ENCODE data around the gene ZDHHC9. TPM values are rescaled to one million over a fixed set of nuclear protein-coding genes. Genes with fewer than 3 reads are reported as not detected.

The ZDHHC9 gene
- total RNA-seq, 1 experiment from 2014 or later: 15.5 TPM

DNA sequence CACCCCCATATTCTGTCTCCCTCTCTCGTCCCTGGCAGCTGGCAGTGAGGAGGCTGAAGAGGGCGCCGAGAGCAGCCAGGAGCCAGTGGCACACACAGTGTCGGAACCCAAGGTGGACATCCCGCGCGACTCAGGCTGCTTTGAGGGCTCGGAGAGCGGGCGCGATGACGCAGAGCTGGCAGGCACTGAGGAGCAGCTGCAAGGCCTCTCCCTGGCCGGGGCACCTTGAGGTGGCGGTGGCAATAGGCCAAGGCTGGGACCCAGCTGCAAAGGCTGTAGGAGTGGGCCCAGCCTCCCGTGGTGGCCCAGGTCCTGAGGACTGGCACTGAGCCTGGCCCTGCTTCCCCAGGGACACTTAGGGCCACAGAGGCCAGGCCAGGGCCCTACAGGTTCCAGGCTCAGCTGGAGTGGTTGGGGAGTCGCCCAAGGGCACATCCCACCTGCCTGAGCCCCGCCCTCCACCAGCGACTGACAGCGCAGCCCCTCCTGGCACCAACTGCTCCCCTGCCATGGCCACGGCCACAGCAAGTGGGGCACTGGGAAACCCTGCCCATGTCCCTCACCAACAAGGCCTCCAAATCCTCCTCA is 50.0 kb downstream of the ZDHHC9 start:
- Histone ChIP-seq H3K4me3 (no peak overlapping the region), H3K36me3 (no peaks in the 10 kb centered on the region), H3K27me3 (no peaks in the 10 kb centered on the region), H3K9me3 (no peaks in the 10 kb centered on the region)
- DNase-seq: no peak

DNA sequence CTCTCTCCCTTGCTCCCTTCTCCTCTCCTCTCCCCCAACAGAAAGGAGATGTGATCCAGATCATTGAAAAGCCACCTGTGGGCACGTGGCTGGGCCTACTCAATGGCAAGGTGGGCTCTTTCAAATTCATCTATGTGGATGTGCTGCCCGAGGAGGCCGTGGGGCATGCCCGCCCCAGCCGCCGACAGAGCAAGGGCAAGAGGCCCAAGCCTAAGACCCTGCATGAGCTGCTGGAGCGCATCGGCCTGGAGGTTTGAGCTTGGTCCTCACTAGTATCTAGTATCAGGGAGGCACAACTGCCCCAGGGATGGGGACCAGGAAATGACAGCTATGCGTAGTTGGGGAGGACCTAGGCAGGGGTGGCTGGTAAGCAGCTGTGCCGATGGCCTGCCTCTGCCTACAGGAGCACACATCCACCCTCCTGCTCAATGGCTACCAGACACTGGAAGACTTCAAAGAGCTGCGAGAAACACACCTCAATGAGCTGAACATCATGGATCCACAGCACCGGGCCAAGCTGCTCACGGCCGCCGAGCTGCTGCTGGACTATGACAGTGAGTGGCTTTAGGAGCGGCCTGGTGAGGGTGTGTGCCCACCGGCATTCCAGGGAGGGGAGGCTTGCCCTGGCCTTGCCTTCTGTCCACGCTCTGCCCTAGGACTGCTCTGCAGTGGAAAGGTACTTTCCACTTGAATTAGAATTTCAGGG is 50.9 kb downstream of the ZDHHC9 start:
- Histone ChIP-seq H3K27me3 (no peaks in the 10 kb centered on the region), H3K9me3 (no peaks in the 10 kb centered on the region), H3K4me3 (no peak overlapping the region), H3K36me3 (no peaks in the 10 kb centered on the region)
- DNase-seq: no peak

DNA sequence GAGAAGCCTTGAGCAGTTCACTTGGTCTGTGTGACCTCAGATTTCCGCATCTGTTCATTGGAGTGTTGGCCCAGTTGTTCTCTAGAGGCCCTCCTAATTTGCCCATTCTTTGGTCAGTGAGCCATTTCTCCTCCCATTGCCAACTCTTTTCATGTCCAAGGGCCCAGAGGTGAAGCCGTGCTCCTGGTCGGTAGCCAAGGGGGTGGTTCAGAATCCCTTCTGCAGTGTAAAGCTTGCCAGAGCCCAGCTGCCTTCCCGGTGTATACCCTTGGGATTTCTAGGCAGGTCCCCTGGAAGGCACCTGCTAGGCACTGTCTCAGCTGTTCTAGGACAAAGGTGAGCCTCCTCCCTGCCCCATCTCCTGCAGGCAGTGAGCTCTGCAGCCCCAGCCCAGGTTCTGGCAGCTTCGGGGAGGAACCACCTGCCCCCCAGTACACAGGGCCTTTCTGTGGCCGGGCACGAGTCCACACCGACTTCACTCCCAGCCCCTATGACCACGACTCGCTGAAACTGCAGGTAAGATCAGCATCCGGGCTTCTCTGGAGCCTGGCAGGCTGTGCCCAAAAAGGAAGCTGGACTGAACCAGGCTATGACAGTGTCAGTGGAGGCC is 51.6 kb downstream of the ZDHHC9 start:
- no peak for DNase-seq
- Histone ChIP-seq H3K9me3 (no peaks in the 10 kb centered on the region), H3K4me3 (no peak overlapping the region), H3K36me3 (no peaks in the 10 kb centered on the region), H3K27me3 (no peaks in the 10 kb centered on the region)

DNA sequence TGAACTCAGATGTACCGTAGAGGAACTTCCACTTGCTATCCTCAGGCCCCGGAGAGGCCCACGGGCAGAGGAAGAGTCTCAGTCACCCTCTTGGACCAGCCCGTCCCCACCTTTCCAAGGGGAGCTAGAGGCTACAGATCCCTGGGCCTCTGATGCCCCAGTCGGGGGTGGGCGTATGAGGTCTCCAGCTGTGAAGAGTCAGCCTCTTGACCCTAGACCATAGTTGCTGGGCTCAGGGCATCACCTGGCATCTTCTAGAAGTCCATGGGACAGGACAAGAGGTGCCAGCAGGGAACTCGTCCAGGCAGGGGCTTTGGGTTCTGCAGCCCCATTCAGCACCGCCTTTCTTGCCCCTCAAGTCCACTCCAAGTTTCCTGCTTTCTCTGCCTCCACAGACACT is 52.4 kb downstream of the ZDHHC9 start:
- no peak for DNase-seq
- no peaks in the 10 kb centered on the region for H3K27me3 ChIP-seq
- no peaks in the 10 kb centered on the region for H3K9me3 ChIP-seq
- no peak overlapping the region for H3K4me3 ChIP-seq
- no peaks in the 10 kb centered on the region for H3K36me3 ChIP-seq

DNA sequence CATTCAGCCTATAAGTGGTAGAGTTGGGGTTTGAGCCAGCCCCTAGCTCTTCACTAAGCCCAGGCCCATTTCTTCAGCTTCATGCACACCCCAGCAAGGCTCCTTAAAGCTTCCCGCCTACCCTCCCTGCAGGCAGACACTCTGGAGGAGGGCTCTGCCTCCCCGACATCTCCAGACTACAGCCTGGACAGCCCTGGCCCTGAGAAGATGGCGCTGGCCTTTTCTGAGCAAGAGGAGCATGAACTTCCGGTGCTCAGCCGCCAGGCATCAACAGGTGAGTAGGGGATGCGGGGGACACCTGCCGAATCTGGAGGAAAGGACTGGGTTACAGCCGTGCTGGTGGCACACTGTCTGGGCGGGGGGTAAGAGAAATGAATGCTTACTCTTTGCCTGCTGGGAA is 52.9 kb downstream of the ZDHHC9 start:
- H3K9me3 ChIP-seq: no peaks in the 10 kb centered on the region
- H3K4me3 ChIP-seq: no peak overlapping the region
- no peaks in the 10 kb centered on the region for H3K36me3 ChIP-seq
- no peaks in the 10 kb centered on the region for H3K27me3 ChIP-seq
- no peak for DNase-seq

DNA sequence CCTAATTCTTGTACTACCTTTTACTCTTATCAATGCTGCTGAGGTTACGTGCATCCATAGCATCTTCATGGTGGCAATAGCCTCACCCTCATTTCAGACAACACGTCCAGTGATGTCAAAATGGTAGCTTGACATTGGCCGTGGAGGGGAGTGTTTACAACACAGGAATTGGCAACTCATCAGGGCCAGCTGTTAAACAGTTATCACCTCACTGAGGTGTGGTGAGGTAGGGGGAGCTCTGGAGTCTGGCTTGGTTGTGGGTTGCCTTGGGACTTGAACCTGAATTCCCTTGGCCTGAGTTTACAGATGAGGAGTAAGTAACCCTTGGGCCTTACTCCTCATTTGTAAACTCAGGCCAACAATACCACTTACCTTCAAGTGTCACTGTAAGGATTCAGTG is 53.5 kb downstream of the ZDHHC9 start:
- DNase-seq: no peak
- no peaks in the 10 kb centered on the region for H3K36me3 ChIP-seq
- no peak overlapping the region for H3K4me3 ChIP-seq
- no peaks in the 10 kb centered on the region for H3K9me3 ChIP-seq
- H3K27me3 ChIP-seq: no peaks in the 10 kb centered on the region

DNA sequence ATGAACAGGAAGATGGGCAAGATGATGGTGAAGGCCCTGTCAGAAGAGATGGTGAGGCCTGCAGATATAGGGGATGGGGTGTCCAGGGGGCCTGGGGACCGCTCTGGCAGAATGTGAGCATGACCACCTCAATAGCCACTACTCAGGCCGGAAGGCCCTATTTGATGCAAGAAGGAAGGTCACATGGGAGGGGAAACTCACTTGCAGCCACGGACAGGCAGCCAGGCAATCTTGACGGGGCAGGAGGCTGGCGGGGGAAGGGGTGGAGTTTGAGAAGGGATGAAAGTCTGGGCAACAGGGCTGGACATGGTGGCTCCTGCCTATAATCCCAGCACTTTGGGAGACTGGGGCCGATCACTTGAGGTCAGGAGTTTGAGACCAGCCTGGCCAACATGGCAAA is 55.2 kb downstream of the ZDHHC9 start:
- H3K4me3 ChIP-seq: no peak overlapping the region

DNA sequence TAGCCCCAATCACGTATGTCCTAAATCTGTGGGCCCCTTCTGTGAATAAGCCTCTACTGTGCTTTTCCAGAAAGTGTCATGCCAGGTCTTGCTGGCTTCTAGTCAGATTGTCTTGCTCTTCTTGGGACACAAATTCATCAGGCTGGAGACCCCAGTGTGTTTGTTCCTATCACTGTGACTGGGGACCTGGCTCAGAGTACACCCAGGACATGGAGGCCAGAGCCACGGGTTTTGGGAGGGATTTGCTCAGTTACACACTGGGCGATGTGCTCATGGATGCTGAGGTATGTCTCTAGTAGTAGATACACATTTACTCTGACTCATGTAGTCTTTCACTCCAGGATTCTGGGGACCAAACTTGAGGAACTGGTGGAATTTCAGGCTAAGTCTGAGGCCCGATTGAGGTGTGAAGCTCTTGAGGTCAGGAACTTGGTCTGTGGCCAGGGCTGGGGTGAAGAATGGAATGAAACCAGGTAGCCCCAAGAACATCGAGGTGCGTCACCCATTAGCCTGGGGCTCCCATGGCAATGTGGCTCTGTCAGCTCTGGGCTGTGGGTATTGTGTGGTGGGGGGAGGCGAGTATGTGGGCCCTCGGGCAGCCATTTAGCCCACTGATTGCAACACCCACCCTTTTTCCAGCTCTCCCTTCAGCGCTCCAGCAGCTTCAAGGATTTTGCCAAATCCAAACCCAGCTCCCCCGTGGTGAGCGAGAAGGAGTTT is 56.2 kb downstream of the ZDHHC9 start:
- Histone ChIP-seq H3K36me3 (no peaks in the 10 kb centered on the region), H3K27me3 (no peaks in the 10 kb centered on the region), H3K9me3 (no peaks in the 10 kb centered on the region), H3K4me3 (no peak overlapping the region)
- no peak for DNase-seq

More for the DNA sequence above, 55.2 kb downstream of the ZDHHC9 start:
- Histone ChIP-seq H3K36me3 (no peaks in the 10 kb centered on the region), H3K27me3 (no peaks in the 10 kb centered on the region), H3K9me3 (no peaks in the 10 kb centered on the region)
- DNase-seq: no peak

DNA sequence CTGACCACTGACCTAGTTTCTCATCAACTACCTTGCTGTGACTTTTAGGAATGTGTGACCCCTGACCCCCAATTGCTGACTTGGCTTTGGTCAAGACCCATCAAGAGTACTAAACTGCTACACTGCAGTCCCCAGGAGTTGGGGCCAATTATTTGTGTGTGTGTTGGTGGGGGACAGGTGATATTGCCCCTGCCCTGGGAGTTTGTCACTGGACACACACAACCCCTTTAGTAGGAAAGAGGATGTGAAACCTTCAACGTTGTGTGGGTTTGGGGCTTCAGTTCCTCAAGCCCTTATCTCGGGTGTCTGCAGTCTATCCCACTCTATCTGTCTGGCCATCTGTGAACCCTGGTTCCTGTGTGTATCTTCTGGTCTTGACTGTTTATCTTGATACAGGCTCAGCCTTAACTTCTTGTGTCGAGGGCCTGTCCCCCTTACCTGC is 57.5 kb downstream of the ZDHHC9 start:
- Histone ChIP-seq H3K27me3 (no peaks in the 10 kb centered on the region), H3K4me3 (no peak overlapping the region), H3K36me3 (no peaks in the 10 kb centered on the region), H3K9me3 (no peaks in the 10 kb centered on the region)
- DNase-seq: no peak

DNA sequence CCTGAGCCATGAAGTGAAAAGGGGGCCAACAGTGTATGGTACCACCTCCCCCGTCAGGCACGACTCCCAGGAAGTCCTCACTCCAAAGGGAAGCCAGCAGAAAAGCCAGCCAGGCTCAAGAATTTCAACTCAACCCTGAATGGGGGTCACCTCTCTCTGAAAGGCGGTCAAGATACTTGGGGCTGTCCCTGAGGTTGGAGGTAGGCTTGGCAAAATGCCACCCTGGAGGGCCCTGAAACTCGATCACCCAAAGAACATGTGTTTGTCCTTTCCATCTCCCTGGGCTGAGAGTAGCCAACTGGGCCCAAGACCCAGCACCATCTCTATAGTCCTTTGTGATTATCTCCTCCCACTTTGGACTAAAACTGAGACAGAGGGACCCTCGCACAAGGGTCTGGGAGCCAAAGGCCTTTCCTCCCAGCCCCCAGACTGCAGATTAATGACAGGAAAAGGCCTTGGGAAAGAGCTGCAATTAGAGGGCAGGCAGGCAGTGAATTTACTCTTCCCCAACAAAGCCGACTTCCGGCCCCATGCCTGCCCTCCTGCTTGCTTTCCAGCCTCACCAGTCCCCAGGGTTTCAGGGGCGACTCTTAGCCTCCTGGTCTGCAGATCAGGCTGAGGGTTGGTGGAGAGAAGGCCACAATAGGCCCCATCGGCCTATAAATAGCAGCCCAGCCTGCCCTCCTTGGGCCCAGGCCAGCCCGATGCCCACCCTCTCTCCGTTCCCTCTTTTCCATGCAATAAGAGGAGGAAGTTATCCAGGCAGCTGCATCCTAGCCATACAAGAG is 58.3 kb downstream of the ZDHHC9 start:
- H3K9me3 ChIP-seq: no peaks in the 10 kb centered on the region
- H3K4me3 ChIP-seq: no peak overlapping the region
- H3K36me3 ChIP-seq: no peaks in the 10 kb centered on the region
- DNase-seq: no peak
- no peaks in the 10 kb centered on the region for H3K27me3 ChIP-seq

DNA sequence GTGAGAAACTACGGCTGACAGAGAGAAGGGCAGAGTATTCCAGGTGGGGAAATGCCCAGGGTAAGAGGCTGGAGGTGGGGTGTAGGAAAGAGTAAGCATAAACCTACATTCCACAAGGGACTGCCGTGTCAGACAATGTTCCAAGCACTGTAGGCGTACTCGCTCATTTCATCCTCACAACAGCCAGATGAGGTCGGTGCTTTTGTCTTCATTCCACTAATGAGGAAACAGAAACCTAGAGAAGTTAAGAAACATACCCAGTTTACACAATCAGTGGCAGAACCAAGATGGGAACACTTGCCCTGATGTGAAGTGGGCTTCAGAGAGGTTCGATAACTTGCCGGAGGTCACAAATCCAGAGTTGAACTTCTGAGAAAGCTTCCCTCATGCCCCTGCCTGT is 59.3 kb downstream of the ZDHHC9 start:
- H3K4me3 ChIP-seq: no peak overlapping the region
- H3K9me3 ChIP-seq: no peaks in the 10 kb centered on the region
- H3K27me3 ChIP-seq: no peaks in the 10 kb centered on the region
- H3K36me3 ChIP-seq: no peaks in the 10 kb centered on the region
- DNase-seq: no peak

DNA sequence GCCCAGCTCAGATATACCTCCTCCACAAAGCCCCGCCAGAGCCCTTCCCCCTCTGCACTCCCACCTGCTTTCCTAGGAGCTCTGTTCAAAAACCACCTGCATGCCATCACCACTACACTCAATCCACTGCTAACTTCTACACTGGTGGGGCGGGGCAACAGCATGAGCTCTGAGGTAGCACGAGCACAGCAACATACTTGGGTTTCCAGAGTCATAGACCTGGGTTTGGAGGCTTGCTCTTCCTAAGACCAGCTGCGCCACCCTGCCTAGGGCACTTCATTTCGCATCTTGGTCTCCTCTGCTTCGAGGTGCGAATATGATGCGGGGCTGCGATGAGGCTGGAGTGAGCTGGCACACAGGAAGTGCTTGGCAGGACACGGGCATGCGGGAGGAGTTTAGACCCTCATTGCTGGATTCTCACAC is 60.4 kb downstream of the ZDHHC9 start:
- H3K27me3 ChIP-seq: no peaks in the 10 kb centered on the region
- H3K4me3 ChIP-seq: no peak overlapping the region
- DNase-seq: no peak
- H3K36me3 ChIP-seq: no peaks in the 10 kb centered on the region
- H3K9me3 ChIP-seq: no peaks in the 10 kb centered on the region

DNA sequence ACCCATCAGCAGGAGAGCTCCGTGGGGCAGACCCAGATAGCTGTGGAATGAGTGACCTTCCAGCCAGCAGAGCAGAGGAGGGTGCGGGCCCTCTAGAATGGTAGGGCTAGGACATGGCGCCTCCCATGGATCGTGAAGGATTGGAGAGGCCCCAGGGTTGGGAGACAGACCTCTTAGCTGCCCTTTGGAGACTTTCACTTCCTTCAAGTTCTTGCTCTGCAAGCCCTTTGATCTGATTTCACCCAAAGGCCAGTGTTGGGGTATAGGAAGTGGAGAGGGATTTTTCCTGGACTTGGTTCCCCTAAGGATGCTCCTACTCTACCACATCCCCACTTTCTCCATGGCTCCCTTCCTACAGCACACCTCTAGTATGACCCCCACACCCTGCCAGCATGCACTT is 61.0 kb downstream of the ZDHHC9 start:
- H3K4me3 ChIP-seq: no peak overlapping the region
- H3K36me3 ChIP-seq: no peaks in the 10 kb centered on the region
- no peaks in the 10 kb centered on the region for H3K9me3 ChIP-seq
- DNase-seq: no peak
- no peaks in the 10 kb centered on the region for H3K27me3 ChIP-seq

DNA sequence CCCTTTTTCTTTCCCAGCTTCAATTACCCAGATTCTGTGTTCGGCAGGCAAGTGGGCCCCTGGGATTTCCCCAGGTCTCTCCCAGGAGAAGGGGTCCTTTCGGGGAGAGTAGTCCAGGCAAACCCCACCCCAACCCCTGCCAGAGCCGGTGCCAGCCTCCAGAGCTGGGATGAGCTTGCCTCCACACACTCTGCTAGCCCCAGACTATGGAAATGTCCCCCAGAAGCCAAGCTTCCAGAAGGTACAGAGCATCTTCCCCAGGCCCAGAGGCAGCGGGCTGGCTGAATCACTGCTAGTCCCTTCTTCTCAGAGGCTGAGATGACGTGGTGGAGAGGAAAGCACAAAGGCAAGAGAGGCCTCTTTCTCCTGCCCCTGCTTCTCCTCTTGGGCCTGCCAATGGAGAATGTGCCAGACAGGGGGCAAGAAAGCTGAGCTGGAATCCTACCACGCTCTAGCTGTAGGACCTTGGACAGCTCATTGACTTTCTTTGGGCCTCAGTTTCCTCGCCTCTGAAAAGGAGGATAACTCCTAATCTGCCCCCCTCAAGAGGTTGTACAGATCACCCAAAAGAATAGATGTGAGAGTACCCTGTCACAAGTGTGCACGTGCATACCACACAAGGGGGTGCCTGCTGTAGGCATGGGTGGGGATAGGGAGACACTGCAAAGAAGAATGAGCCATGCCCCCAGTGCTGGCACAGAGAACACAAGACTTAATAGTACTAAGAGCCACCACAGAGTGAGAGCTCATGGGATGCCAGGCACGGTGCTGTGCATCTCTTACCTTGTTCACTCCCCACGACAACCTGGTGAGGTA is 61.8 kb downstream of the ZDHHC9 start:
- H3K4me3 ChIP-seq: no peak overlapping the region
- no peaks in the 10 kb centered on the region for H3K36me3 ChIP-seq
- H3K9me3 ChIP-seq: no peaks in the 10 kb centered on the region
- DNase-seq: no peak
- H3K27me3 ChIP-seq: no peaks in the 10 kb centered on the region

DNA sequence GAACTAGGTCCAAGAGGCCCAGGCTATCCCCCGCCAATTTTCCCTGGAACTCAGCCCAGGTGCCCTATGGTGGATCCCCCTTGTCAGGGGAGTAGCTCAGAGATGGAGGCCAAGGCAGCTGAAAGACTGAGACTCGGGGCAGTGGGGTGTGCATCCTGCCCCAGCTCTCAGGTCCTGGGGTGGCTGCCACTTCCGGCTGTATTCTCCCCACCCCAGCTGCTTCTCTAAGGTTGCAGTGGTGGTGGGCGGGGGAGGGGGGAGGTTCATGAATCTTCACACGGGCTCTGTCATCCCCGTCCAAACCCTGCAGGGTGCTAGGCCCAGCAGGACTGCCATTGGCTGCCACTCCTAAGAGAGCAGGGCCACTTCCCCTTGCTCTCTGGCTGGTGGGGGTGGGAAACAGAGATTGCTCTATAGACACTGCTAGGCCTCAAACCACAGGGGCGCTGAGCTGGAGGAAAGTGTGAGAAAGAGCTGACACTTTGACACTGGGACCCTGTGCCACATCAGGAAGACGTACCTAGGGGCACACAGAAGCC is 62.5 kb downstream of the ZDHHC9 start:
- Histone ChIP-seq H3K27me3 (no peaks in the 10 kb centered on the region), H3K9me3 (no peaks in the 10 kb centered on the region), H3K36me3 (no peaks in the 10 kb centered on the region), H3K4me3 (no peak overlapping the region)
- DNase-seq: no peak

All from MG63 (cell line).